ENCODE measurements around the gene PAEP.

DNA sequence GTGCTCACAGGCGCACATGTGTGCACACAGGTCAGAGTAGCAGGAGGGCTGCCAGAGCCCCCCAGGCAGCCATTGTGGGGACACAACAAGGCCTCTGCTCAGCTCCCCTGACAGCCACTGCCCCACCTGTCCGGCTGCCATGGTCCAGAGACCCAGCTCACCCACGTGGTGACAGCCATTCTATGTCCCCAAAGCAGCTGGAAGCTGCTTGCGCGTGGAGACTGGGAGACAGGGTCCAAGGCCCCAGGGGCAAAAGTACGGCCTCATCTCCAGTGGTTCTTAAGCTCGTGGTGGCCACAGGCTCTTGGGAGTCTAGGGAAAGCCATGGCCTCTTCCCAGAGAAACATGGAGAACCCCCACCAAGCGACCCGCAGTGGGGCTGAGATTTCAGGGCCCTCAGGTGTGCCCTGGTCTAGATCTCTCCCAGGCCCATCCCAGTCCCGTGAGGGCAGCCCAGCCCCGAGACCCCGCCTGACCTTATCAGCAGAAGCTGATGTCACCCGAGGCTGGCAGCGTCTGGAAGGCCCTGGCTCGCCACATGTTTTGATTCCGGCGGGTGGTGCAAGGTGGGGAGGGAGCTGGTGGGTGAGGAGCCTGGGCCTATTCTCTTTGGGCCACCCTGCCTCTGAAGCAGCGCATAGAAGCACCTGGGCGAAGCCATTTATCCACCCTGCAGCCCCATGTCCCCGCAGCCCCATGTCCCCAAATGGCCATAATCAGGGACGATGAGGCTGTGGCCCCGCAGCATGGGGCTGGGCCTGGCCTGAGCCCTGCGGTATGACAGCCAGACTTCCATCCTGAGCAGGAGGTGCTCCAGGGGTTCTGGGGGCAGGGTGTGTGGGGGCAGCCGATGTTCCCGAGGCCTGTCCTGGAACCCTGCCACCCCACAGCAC is 46.1 kb downstream of the PAEP start:
- TF ChIP-seq, protein P1, sequence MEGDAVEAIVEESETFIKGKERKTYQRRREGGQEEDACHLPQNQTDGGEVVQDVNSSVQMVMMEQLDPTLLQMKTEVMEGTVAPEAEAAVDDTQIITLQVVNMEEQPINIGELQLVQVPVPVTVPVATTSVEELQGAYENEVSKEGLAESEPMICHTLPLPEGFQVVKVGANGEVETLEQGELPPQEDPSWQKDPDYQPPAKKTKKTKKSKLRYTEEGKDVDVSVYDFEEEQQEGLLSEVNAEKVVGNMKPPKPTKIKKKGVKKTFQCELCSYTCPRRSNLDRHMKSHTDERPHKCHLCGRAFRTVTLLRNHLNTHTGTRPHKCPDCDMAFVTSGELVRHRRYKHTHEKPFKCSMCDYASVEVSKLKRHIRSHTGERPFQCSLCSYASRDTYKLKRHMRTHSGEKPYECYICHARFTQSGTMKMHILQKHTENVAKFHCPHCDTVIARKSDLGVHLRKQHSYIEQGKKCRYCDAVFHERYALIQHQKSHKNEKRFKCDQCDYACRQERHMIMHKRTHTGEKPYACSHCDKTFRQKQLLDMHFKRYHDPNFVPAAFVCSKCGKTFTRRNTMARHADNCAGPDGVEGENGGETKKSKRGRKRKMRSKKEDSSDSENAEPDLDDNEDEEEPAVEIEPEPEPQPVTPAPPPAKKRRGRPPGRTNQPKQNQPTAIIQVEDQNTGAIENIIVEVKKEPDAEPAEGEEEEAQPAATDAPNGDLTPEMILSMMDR (IDR thresholded peaks at IDR 0.05): no peak
- TF ChIP-seq EP300 (IDR thresholded peaks at IDR 0.05) (no peak), POLR2A (IDR thresholded peaks at IDR 0.05) (no peak), POLR2AphosphoS5 (IDR thresholded peaks at IDR 0.05) (no peak)
